ENCODE measurements around the gene LHFPL3. TPM values are rescaled to one million over a fixed set of nuclear protein-coding genes. Genes with fewer than 3 reads are reported as not detected.
"Not testable (repeated sequence)": the region's sequence is repeated elsewhere in the genome, so short reads cannot be mapped to it uniquely, and the experiment has no call there.

LHFPL3 gene
- total and polyA plus RNA-seq, 5 donors from 2014 or later: not detected

DNA sequence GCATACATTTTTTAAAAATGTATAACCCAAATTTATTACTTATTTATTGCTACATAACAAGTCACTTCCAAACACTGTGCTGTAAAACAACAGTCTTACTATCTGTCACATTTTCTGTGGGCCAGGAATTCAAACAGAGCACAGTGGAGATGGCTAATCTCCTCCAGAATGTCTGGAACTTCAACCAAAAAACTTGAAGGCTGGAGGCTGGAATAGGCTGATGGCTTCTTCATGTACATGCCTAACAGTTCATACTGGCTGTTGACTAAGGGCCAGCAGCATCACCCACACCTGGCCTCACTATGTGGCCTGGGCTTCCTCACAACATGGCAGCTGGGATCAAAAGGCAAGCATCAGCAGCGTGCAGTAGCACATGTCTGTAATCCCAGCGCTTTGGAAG, 593.2 kb downstream of the LHFPL3 start:
- Histone ChIP-seq H3K4me1 (ENCODE audit: control insufficient read depth, insufficient read depth, low read length, poor library complexity, severe bottlenecking) (no peaks in the 10 kb centered on the region), H3K36me3 (ENCODE audit: control insufficient read depth, insufficient read depth, low read length) (no peaks in the 10 kb centered on the region), H3K27ac (ENCODE audit: insufficient read depth, low read length, poor library complexity, severe bottlenecking) (no peak overlapping the region), H3K27me3 (ENCODE audit: control insufficient read depth, insufficient read depth, low read length) (no peaks in the 10 kb centered on the region), H3K4me3 (ENCODE audit: low read depth, low read length) (no peak overlapping the region), H3K9me3 (ENCODE audit: control insufficient read depth in 2 of 2, low read length in 2 of 2) (no peaks in the 10 kb centered on the region)
- Mint-ChIP-seq H3K27me3 (peaks cover 7% of the 10 kb centered on the region), H3K4me1 (peaks cover 0 to 4% (median 3%) of the 10 kb centered on the region in 4 donors), H3K4me3 (no peak overlapping the region), H3K36me3 (no peaks in the 10 kb centered on the region), H3K9me3 (no peaks in the 10 kb centered on the region), H3K27ac (no peak overlapping the region)
- DNase-seq (no peak), ATAC-seq (ENCODE audit: low read depth in 2 of 2) (no peak)

DNA sequence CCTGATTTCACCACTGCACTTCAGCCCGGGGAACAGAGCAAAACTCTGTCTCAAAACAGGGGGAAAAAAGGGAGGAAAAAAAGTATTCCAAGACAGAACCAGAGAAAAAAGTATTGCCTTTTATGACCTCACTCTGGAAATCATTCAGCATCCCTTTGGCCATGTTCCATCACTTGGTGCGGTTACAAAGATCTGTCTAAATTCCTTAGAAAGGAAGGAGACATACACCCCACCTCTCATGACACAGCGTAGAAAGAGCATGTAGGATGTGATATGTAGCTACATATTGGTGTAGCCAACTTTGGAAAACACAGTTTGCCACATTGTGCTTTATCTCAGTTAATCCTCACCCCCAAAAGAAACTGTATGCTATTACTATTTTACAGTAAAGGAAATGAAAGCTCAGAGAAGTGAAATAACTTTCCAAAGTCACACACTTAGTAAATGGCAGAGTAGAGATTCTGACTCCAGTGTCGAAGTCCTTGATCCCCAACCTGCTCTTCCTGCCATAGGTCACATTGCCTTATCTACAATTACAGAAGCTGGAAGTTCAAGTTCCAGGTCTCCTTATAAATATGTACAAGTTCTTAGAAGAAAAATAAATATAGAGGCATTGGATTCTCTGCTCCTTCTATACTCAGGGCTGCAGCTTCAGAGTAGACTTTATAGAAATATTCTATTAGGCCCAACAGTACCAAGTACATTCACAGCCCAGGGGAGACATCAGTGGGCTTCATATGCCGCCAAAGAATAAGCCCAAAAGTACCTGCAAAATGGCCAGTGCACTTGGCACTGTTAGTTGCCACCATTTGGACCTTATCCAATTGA, 594.0 kb downstream of the LHFPL3 start:
- peaks cover 0 to 4% (median 3%) of the 10 kb centered on the region in 4 donors for H3K4me1 Mint-ChIP-seq
- H3K4me3 Mint-ChIP-seq: no peak overlapping the region
- peak overlapping the region in 2 of 3 donors; percentile 64 to 65 for H3K27ac Mint-ChIP-seq
- peak in 1 of 2 donors; percentile 24 for ATAC-seq (ENCODE audit: low read depth in 2 of 2)
- no peaks in the 10 kb centered on the region for H3K9me3 Mint-ChIP-seq
- Histone ChIP-seq H3K9me3 (ENCODE audit: control insufficient read depth in 2 of 2, low read length in 2 of 2) (no peaks in the 10 kb centered on the region), H3K4me1 (ENCODE audit: control insufficient read depth, insufficient read depth, low read length, poor library complexity, severe bottlenecking) (no peaks in the 10 kb centered on the region), H3K27ac (ENCODE audit: insufficient read depth, low read length, poor library complexity, severe bottlenecking) (no peak overlapping the region), H3K36me3 (ENCODE audit: control insufficient read depth, insufficient read depth, low read length) (no peaks in the 10 kb centered on the region), H3K4me3 (ENCODE audit: low read depth, low read length) (no peak overlapping the region), H3K27me3 (ENCODE audit: control insufficient read depth, insufficient read depth, low read length) (no peaks in the 10 kb centered on the region)
- no peaks in the 10 kb centered on the region for H3K36me3 Mint-ChIP-seq
- no peak for DNase-seq
- H3K27me3 Mint-ChIP-seq: peaks cover 7% of the 10 kb centered on the region

DNA sequence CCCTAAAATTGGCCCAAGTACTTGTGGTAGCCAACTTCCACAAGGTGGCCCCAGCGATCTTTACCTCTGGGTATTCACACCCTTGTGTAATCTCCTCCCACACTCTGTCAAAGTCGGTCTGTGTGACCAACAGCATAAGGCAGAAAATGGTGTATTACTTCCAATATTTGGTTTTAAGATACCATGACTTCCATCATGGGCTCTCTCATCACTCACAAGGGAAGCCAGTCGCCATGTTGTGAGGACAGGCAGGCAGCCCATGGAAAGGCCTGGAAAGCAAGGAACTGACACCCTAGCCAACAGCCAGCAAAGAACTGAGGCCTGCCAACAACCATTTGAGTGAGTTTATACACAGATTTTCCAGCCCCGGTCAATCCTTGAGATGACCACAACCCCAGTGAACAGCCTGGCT, 594.6 kb downstream of the LHFPL3 start:
- H3K27ac ChIP-seq (ENCODE audit: insufficient read depth, low read length, poor library complexity, severe bottlenecking): no peak overlapping the region
- no peaks in the 10 kb centered on the region for H3K9me3 ChIP-seq (ENCODE audit: control insufficient read depth in 2 of 2, low read length in 2 of 2)
- DNase-seq (peak; percentile 46 to 85 (median 70)), ATAC-seq (ENCODE audit: low read depth in 2 of 2) (peak; percentile 92 to 97)
- H3K36me3 ChIP-seq (ENCODE audit: control insufficient read depth, insufficient read depth, low read length): no peaks in the 10 kb centered on the region
- Mint-ChIP-seq H3K36me3 (no peaks in the 10 kb centered on the region), H3K4me3 (no peak overlapping the region), H3K9me3 (no peaks in the 10 kb centered on the region), H3K27ac (peak overlapping the region; percentile 53 to 65 (median 64)), H3K27me3 (peaks cover 6% of the 10 kb centered on the region), H3K4me1 (peaks cover 0 to 4% (median 3%) of the 10 kb centered on the region in 4 donors)
- H3K27me3 ChIP-seq (ENCODE audit: control insufficient read depth, insufficient read depth, low read length): no peaks in the 10 kb centered on the region
- no peak overlapping the region for H3K4me3 ChIP-seq (ENCODE audit: low read depth, low read length)
- no peaks in the 10 kb centered on the region for H3K4me1 ChIP-seq (ENCODE audit: control insufficient read depth, insufficient read depth, low read length, poor library complexity, severe bottlenecking)

DNA sequence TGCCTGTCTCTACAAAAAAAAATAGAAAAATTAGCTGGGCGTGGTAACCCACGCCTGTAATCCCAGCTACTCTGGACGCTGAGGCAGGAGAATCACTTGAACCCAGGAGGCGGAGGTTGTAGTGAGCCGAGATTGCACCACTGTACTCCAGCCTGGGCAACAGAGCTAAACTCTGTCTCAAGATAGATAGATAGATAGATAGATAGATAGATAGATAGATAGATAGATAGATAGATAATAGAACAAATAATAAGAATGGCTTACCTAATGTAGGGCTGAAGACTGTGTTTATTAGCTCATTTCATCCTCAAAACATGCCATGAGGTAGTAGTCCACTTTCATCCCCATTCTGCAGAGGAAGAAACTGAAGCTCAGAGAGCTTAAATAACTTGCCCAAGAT, 597.8 kb downstream of the LHFPL3 start:
- H3K27ac ChIP-seq (ENCODE audit: insufficient read depth, low read length, poor library complexity, severe bottlenecking); H3K36me3 Mint-ChIP-seq; H3K9me3 Mint-ChIP-seq; H3K4me1 ChIP-seq (ENCODE audit: control insufficient read depth, insufficient read depth, low read length, poor library complexity, severe bottlenecking); H3K27me3 ChIP-seq (ENCODE audit: control insufficient read depth, insufficient read depth, low read length); H3K27ac Mint-ChIP-seq; DNase-seq; H3K9me3 ChIP-seq (ENCODE audit: control insufficient read depth in 2 of 2, low read length in 2 of 2); ATAC-seq (ENCODE audit: low read depth in 2 of 2); H3K27me3 Mint-ChIP-seq; H3K4me1 Mint-ChIP-seq; H3K4me3 Mint-ChIP-seq; H3K4me3 ChIP-seq (ENCODE audit: low read depth, low read length); H3K36me3 ChIP-seq (ENCODE audit: control insufficient read depth, insufficient read depth, low read length): not testable (repeated sequence)

DNA sequence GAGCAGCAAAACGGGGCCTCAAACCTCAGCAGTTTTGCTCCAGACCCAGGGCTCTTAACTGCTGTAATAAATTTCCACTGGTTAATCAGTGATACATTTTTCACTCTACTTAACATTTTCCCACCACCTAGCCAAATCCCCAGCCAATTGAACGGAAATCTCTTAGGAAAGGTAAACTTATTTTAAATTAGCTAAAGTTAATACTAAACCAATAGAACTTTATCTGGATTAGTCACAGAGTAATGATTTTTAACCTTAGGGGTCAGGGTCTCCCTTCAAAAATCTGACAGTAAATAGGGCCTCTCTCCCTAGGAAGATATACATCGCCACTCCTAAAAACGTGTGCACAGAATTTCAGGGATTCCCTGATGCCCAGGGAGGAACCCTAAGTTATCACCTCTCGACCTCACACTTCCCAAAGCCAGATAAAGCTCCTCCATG, 598.2 kb downstream of the LHFPL3 start:
- H3K4me3 ChIP-seq (ENCODE audit: low read depth, low read length): no peak overlapping the region
- H3K4me1 Mint-ChIP-seq: peaks cover 0 to 4% (median 1%) of the 10 kb centered on the region in 4 donors
- DNase-seq (no peak), ATAC-seq (ENCODE audit: low read depth in 2 of 2) (no peak)
- H3K27ac ChIP-seq (ENCODE audit: insufficient read depth, low read length, poor library complexity, severe bottlenecking): no peak overlapping the region
- H3K36me3 ChIP-seq (ENCODE audit: control insufficient read depth, insufficient read depth, low read length): no peaks in the 10 kb centered on the region
- H3K9me3 Mint-ChIP-seq: no peaks in the 10 kb centered on the region
- H3K4me1 ChIP-seq (ENCODE audit: control insufficient read depth, insufficient read depth, low read length, poor library complexity, severe bottlenecking): no peaks in the 10 kb centered on the region
- H3K27ac Mint-ChIP-seq: no peak overlapping the region
- H3K27me3 Mint-ChIP-seq: no peaks in the 10 kb centered on the region
- H3K36me3 Mint-ChIP-seq: no peaks in the 10 kb centered on the region
- H3K27me3 ChIP-seq (ENCODE audit: control insufficient read depth, insufficient read depth, low read length): no peaks in the 10 kb centered on the region
- no peaks in the 10 kb centered on the region for H3K9me3 ChIP-seq (ENCODE audit: control insufficient read depth in 2 of 2, low read length in 2 of 2)
- no peak overlapping the region for H3K4me3 Mint-ChIP-seq

DNA sequence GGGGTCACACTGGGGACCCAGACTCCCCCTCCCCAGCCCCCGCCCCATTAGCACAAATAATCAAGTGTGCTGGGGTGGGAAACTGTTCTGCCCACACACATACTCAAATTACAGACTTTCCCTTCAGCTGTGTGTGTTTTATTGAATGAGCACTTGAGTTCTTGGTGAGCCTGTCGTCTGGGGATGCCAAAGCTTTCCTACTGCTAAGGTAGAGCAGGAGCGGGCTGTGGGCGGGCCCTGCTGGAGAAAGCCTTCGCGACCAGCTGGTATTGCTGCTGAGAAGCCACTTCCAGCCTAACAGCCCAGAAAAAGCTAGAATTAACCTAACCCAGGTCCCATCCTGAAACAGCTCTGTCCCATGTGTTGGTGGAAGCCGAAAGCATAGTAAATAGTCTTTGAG, 598.7 kb downstream of the LHFPL3 start:
- Mint-ChIP-seq H3K9me3 (no peaks in the 10 kb centered on the region), H3K27me3 (no peaks in the 10 kb centered on the region), H3K4me3 (no peak overlapping the region), H3K36me3 (no peaks in the 10 kb centered on the region), H3K4me1 (peaks cover 0 to 4% (median 1%) of the 10 kb centered on the region in 4 donors), H3K27ac (peak overlapping the region in 1 of 3 donors; percentile 35)
- H3K4me3 ChIP-seq (ENCODE audit: low read depth, low read length): no peak overlapping the region
- no peaks in the 10 kb centered on the region for H3K4me1 ChIP-seq (ENCODE audit: control insufficient read depth, insufficient read depth, low read length, poor library complexity, severe bottlenecking)
- no peaks in the 10 kb centered on the region for H3K36me3 ChIP-seq (ENCODE audit: control insufficient read depth, insufficient read depth, low read length)
- DNase-seq (no peak), ATAC-seq (ENCODE audit: low read depth in 2 of 2) (no peak)
- no peaks in the 10 kb centered on the region for H3K27me3 ChIP-seq (ENCODE audit: control insufficient read depth, insufficient read depth, low read length)
- H3K9me3 ChIP-seq (ENCODE audit: control insufficient read depth in 2 of 2, low read length in 2 of 2): no peaks in the 10 kb centered on the region
- no peak overlapping the region for H3K27ac ChIP-seq (ENCODE audit: insufficient read depth, low read length, poor library complexity, severe bottlenecking)

DNA sequence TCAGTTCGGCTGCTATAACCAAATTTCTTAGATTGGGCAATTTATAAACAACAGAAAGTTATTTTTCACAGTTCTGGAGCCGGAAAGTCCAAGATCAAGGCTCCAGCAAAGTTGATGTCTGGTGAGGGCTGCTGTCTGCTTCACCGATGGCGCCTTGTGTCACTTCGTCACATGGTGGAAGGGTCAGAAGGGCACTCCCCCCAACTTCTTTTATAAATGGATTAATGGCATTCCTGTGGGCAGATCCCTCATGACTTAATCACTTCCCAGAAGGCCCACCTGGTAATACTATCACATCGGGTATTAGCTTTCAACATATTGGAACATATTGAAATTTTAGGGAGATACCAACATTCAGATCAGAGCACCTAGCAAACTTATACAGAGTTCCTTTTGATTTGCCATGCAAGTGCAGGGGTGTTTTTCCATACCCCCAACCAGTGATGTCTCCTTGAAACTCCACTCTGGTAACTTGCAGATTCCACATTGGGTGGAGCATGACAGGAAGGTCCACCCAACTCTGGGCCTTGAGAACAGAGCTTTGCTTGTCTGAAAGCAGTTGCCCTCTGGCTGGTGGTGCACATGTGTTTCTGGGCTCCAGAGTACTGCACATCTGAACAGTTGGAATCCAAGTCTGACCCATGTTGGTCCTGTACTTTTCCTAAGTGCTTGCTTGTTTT, 600.5 kb downstream of the LHFPL3 start:
- H3K4me1 ChIP-seq (ENCODE audit: control insufficient read depth, insufficient read depth, low read length, poor library complexity, severe bottlenecking): no peaks in the 10 kb centered on the region
- Mint-ChIP-seq H3K36me3 (no peaks in the 10 kb centered on the region), H3K4me3 (no peak overlapping the region), H3K27me3 (no peaks in the 10 kb centered on the region), H3K4me1 (peaks cover 0 to 3% (median under 1%) of the 10 kb centered on the region in 4 donors), H3K9me3 (no peaks in the 10 kb centered on the region), H3K27ac (peak overlapping the region in 1 of 3 donors; percentile 10)
- H3K4me3 ChIP-seq (ENCODE audit: low read depth, low read length): no peak overlapping the region
- no peaks in the 10 kb centered on the region for H3K36me3 ChIP-seq (ENCODE audit: control insufficient read depth, insufficient read depth, low read length)
- H3K9me3 ChIP-seq (ENCODE audit: control insufficient read depth in 2 of 2, low read length in 2 of 2): no peaks in the 10 kb centered on the region
- H3K27ac ChIP-seq (ENCODE audit: insufficient read depth, low read length, poor library complexity, severe bottlenecking): no peak overlapping the region
- DNase-seq (no peak), ATAC-seq (ENCODE audit: low read depth in 2 of 2) (no peak)
- H3K27me3 ChIP-seq (ENCODE audit: control insufficient read depth, insufficient read depth, low read length): no peaks in the 10 kb centered on the region

All from CD4-positive, CD25-positive, alpha-beta regulatory T cell (primary cell).